Activated CD4-positive, alpha-beta T cell treated with anti-CD3 and anti-CD28 coated beads, Interleukin-2, amount 50 U/mL, for 16 hours (primary cell): Measurements from ENCODE around the gene KSR1.
"Not testable (repeated sequence)": the region's sequence is repeated elsewhere in the genome, so short reads cannot be mapped to it uniquely, and the experiment has no call there.

ENCODE experiments used
- DNase-seq: peaks from one replicate; pipeline ENCODE4 v3.0.0-alpha.2; 2020

Gene KSR1

GRCh38 chr17:27496437-27496943 lies 40.2 kb downstream of the KSR1 start:
- DNase-seq, result no peak

- DNase-seq, result no peak
Measured at GRCh38 chr17:27496971-27497370, 40.7 kb downstream of the KSR1 start.

DNA sequence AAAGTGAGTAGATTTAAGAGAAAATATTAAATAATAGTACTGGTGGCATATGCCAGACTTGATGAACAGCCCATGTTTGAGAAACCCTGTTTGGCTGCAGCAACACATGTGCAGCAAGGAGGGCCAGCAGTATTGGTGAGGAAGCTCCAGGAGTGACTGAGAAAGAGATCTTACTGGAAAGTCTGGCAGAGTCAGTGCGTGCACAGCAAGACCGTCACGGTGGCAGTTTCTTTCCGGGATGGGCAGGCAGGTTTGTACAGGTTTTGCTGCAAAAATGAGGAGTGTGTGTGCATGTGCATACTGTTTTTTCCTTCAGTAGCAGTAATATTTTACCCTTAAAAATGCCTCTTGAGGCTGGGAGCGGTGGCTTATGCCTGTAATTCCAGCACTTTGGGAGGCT lies 41.4 kb downstream of the KSR1 start:
- no peak for DNase-seq

DNA sequence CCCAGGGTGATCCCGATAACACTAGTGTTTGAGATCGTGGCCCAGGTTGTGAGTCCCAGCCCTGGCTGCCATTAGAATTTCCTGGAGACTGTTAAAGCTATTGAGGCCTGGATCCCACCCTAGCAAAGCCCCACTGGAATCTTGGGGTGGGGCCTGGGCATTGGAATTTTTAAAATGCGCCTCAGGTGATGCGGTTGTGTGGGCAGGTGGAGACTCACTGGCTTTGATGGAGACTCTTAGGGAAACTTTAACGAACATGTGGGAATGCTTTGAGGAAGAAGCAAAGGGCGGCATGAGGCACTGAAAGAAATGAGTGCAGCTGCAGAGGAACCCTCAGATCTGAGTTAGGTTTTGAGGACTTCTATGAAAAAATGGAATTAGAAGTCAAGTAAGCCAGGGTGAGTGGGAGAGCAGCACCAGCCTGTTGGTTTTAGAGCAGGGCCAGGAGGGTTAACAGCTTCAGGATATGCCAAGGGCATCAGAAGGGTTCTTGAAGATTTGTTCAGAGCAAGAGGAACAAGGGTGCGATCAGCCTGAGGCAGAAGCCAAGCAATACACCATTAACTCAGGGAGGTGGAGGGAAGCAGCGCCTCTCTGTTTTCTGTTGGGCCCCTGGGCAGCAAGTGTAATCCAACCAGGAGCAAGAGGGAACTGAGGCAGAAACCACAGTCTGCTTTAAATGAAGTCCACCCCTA lies 42.5 kb downstream of the KSR1 start:
- no peak for DNase-seq

- no peak for DNase-seq
Measured at GRCh38 chr17:27499451-27500265, 43.4 kb downstream of the KSR1 start.

GRCh38 chr17:27501338-27501737 lies 45.1 kb downstream of the KSR1 start:
- DNase-seq, result not testable (repeated sequence)

- no peak for DNase-seq
Measured at GRCh38 chr17:27502526-27503324, 46.5 kb downstream of the KSR1 start.

DNA sequence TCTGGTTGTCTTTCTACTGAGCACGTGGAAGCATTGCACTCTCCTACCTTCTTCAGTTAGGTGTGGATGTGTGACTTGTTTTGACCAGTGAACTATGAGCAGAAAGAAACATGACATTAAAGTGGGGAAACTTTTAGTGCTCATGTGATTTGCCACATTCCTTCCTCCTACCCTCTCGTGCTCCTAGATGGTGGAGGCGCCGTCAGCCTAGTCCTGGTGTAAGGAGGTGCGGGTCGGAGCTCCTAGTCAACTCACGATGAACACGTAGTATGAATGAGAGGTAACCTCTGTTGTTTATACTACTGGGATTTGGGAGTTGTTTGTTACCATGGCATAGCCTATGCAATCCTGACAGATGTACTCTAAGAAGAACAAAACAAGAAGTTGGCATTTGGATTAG lies 47.4 kb downstream of the KSR1 start:
- DNase-seq, result no peak

- no peak for DNase-seq
Measured at GRCh38 chr17:27504188-27504995, 48.1 kb downstream of the KSR1 start.

GRCh38 chr17:27506348-27507218 lies 50.3 kb downstream of the KSR1 start:
- DNase-seq, result no peak

DNA sequence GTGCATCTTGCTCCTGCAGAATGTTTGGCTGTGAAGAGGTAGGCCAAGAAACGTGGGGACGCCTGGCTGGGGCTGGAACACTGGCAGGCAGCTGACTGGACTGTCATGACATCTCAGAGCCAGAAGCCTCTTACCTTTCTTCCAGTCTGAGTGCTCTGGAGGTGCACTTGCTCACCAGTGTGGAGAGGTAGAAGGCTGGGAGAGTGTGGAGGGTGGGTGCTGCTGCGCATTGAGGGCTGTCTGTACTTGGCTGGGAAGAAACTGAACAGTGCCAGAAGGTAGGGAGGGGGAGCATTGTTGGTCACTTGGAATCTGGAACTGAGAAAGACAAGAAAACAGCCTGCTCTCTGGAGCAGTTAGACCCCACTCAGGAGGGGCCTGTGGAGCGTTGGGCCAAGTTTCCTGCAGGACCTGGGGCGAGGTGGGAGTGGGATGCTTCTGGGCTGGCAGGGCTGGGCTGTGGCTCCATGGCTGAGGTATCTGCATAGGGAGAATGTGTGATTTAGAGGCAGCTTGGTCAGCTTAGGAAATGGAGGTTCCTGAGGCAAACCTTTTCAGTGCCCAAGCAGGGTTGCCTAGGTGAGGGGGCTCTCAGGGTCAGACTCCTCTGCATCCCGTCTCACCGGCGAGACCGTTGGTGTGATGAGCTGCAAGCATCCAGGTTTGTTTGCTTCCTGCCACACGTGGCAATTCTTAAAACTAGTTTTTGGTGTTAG lies 55.1 kb downstream of the KSR1 start:
- DNase-seq, result no peak

DNA sequence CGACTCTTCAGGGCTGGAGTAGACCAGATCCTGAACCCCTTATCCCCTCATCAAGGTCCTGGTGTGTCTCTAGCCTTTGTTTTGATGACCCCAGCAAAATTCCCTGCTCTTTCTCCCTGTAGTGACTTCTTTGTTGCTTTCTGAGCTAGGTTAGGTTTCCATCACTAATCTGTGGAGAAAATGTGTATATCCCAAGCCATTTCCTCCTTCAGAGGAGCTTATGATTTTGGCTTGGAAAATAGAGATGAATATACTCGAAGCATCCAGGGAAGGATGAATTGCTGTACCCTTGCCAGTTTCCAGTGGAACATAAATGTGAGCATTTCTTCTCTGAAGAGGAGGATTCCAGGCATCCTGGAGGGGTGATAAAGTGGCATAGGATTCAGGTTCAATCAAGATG lies 55.8 kb downstream of the KSR1 start:
- no peak for DNase-seq

DNA sequence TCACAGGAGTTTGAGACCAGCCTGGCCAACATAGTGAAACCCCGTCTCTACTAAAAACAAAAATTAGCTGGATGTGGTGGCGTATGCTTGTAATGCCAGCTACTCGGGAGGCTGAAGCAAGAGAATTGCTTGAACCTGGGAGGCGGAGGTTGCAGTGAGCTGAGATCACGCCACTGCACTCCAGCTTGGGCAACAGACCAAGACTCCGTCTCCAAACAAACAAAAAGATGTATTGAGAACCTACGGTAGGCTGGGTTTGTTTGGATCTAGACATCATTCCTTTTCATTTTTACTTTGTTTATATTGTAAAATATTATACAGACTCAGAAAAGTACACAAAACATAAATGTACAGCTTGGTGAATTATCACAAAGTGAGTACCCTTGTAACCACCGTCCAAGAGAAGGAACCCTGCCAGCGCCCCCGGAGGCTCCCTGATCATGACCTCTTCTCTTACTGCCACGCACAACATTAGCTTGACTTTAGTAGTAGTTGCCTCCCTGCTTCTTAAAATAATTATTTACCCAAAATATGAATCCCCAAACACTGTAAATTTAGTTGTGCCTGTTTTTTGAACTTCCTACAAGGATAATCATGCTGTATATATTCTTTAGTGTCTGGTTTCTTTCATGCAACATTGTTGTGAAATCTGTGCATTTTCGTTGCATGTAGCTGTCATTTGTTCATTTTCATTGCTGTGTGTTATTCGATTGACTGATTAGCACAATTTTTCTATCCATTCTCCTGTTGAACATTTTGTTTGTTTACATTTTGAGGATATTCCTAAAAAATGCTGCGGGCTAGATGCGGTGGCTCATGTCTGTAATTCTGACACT lies 56.5 kb downstream of the KSR1 start:
- DNase-seq, result no peak

DNA sequence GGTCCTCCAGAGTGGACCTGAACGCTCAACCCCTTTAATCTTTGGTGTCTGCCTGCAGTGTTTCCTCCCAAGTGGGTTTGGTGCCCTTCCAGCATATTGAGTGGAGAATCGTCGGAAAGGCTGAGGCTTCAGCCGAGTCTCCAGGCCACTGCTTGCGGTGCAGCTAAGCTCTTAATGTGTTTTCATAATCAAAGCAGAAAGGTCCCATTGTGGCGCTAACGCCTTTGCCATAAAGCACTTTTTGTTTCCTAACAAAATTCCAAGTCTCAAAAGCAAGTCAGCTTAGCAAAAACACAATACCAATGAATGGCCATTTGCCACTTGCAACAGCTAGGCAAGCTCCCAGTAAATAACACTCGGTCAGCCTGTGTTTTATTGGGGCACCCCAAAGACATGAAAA lies 57.6 kb downstream of the KSR1 start:
- no peak for DNase-seq

- no peak for DNase-seq
Measured at GRCh38 chr17:27514595-27515413, 58.6 kb downstream of the KSR1 start.

DNA sequence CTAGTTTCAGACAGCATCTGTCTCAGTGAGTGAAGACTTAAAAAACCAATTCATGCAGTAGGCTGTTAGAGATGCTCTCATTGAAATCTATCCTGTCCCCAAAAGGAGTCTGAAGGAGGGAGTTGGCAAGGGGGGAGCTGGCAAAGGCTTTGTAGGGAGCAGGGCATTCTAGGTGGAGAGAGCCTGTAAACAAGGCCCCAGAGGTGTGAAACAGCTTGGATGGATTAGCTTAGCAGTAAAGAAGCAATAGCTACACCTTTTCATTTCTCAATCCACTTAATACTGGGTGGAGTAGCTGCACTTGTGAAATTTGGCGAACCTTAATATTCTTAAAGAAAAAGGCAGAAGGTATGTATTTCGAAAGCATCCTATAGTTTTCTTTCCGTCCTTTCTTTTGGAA lies 61.8 kb downstream of the KSR1 start:
- no peak for DNase-seq

- DNase-seq, result no peak
Measured at GRCh38 chr17:27518545-27519521, 62.6 kb downstream of the KSR1 start.

DNA sequence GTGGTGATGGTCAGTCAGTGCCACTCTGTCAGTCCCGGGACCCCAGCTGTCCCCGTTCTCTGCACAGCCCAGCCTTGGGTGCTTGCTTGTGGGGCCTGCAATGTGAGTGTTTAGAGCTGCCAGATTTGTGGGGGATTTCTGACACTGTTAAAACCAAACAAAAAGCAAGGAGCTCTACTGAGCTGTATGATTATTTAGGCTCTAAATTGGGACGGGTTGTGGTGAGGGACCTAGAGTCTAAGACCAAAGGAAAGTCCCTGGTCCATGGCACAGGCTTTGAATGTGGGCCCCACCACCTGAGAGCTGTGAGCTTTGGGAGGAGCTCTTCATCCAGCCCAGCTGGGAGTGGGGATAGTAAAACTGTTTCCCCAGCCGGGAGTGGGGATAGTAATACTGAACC lies 63.3 kb downstream of the KSR1 start:
- no peak for DNase-seq
